Retina (tissue), 1 donor: Measurements from ENCODE around the gene DYNC1I1.

Experiments
- DNase-seq: peaks from one replicate; pipeline ENCODE4 v3.0.0-alpha.2; 2016

DYNC1I1 gene

GRCh38 chr7:95793658-95794057, 21.3 kb downstream of the DYNC1I1 start:
- DNase-seq: no peak

- DNase-seq: no peak
These were observed 22.7 kb downstream of the DYNC1I1 start for GRCh38 chr7:95794917-95795515.

- DNase-seq: no peak
These were observed 24.3 kb downstream of the DYNC1I1 start for GRCh38 chr7:95796617-95797016.

- DNase-seq: no peak
These were observed 26.1 kb downstream of the DYNC1I1 start for GRCh38 chr7:95798401-95798930.

- no peak for DNase-seq
These were observed 28.4 kb downstream of the DYNC1I1 start for GRCh38 chr7:95800787-95801186.

GRCh38 chr7:95802270-95802669, 29.9 kb downstream of the DYNC1I1 start:
- no peak for DNase-seq

GRCh38 chr7:95804052-95804451, 31.7 kb downstream of the DYNC1I1 start:
- no peak for DNase-seq

- no peak for DNase-seq
These were observed 33.6 kb downstream of the DYNC1I1 start for GRCh38 chr7:95805909-95806308.

GRCh38 chr7:95808396-95808795, 36.0 kb downstream of the DYNC1I1 start:
- DNase-seq: no peak

- DNase-seq: no peak
These were observed 39.6 kb downstream of the DYNC1I1 start for GRCh38 chr7:95811846-95812445.

- DNase-seq: no peak
These were observed 42.4 kb downstream of the DYNC1I1 start for GRCh38 chr7:95814721-95815120.

GRCh38 chr7:95817866-95818640, 45.7 kb downstream of the DYNC1I1 start:
- no peak for DNase-seq

- DNase-seq: no peak
These were observed 48.4 kb downstream of the DYNC1I1 start for GRCh38 chr7:95820778-95821177.

GRCh38 chr7:95822717-95823116, 50.4 kb downstream of the DYNC1I1 start:
- no peak for DNase-seq

- no peak for DNase-seq
These were observed 52.3 kb downstream of the DYNC1I1 start for GRCh38 chr7:95824616-95825015.

GRCh38 chr7:95828824-95829790, 56.8 kb downstream of the DYNC1I1 start:
- DNase-seq: no peak

- no peak for DNase-seq
These were observed 68.9 kb downstream of the DYNC1I1 start for GRCh38 chr7:95840953-95841950.

- DNase-seq: no peak
These were observed 70.9 kb downstream of the DYNC1I1 start for GRCh38 chr7:95843286-95843685.

- no peak for DNase-seq
These were observed 72.7 kb downstream of the DYNC1I1 start for GRCh38 chr7:95845007-95845406.

- DNase-seq: no peak
These were observed 74.7 kb downstream of the DYNC1I1 start for GRCh38 chr7:95847061-95847460.

GRCh38 chr7:95859429-95859828, 87.1 kb downstream of the DYNC1I1 start:
- no peak for DNase-seq
